A549 (cell line): ENCODE data around the gene ANK3. TPM values are rescaled to one million over a fixed set of nuclear protein-coding genes. Genes with fewer than 3 reads are reported as not detected.
A peak's percentile ranks its signal among the peaks of the same experiment; 100 is the strongest.

Source experiments
- ATAC-seq, 2 experiments: fragments of 200-7000 bp in 1 of 2; fragments of >200 bp in 1 of 2; cut with Nextera tagmentation in 1 of 2; cut with Tn5 transposase in 1 of 2; 3 replicates each; pipeline versions ENCODE4 v1.8.0 to v1.9.1; 2018 to 2020; ENCODE audit warnings: mild to moderate bottlenecking in 1 of 2, moderate library complexity in 1 of 2
- CTCF ChIA-PET: fragments of 300-600 bp; sonication (Branson Sonifier 250); formaldehyde crosslinking; extraction: SDS; loops from one replicate; lab custom pipeline; 2021; ENCODE audit warnings: antibody characterized with exemption, inconsistent platforms; lab: Yijun Ruan, JAX
- POLR2A ChIA-PET: fragments of 350-600 bp; formaldehyde crosslinking; extraction: SDS; loops from one replicate; lab custom pipeline; 2021; ENCODE audit warnings: antibody characterized with exemption, inconsistent platforms; lab: Yijun Ruan, JAX
- DNase-seq, 2 experiments: peaks; one replicate each; pipeline versions ENCODE4 v3.0.0 to v3.0.0-alpha.2; 2011 to 2016; ENCODE audit warnings: low read depth in 1 of 2, low spot score in 1 of 2
- FAIRE-seq: peaks from 2 replicates; lab custom pipeline; 2011; peaks lifted over from hg19 to GRCh38; lab: Jason Lieb, UNC
- H3K27ac ChIP-seq, 2 experiments: fragments of >200 bp; sonication (Bioruptor Twin); formaldehyde crosslinking; 3 replicates each; pipeline ENCODE4 v1.5.1; 2016 to 2017
- H3K4me1 ChIP-seq: fragments of >200 bp; sonication (Bioruptor Twin); formaldehyde crosslinking; 3 replicates; pipeline ENCODE4 v1.6.1; 2016
- H3K4me2 ChIP-seq: fragments of >200 bp; sonication (Bioruptor Twin); formaldehyde crosslinking; 3 replicates; pipeline ENCODE4 v1.6.1; 2016
- H3K4me3 ChIP-seq: fragments of >200 bp; sonication (Bioruptor Twin); formaldehyde crosslinking; 3 replicates; pipeline ENCODE4 v1.5.1; 2016
- H3K9me3 ChIP-seq: fragments of >200 bp; sonication (Bioruptor Twin); formaldehyde crosslinking; 3 replicates; pipeline ENCODE4 v1.6.1; 2016
- ATOH8 ChIP-seq: fragments of 250-450 bp; sonication (Bioruptor Pico); IDR thresholded peaks from 2 replicates; pipeline ENCODE4 v1.5.0; 2020; ENCODE audit warnings: low read depth, mild to moderate bottlenecking, moderate library complexity
- BCL3 ChIP-seq: fragments of >200 bp; sonication (Bioruptor Twin); formaldehyde crosslinking; IDR thresholded peaks from 3 replicates; pipeline ENCODE4 v1.6.1; 2016
- CEBPB ChIP-seq, 2 experiments: fragments of >200 bp in 1 of 2; sonication (Bioruptor Twin) in 1 of 2; formaldehyde crosslinking in 1 of 2; IDR thresholded peaks; 2 replicates each; pipeline ENCODE4 v1.6.1; 2012 to 2016
- EHMT2 ChIP-seq: fragments of 200-600 bp; sonication (generic); IDR thresholded peaks from 2 replicates; pipeline ENCODE4 v1.6.1; 2016; ENCODE audit warnings: antibody characterized with exemption, low read depth, mild to moderate bottlenecking, moderate library complexity
- ELK1 ChIP-seq: fragments of 150-350 bp; IDR thresholded peaks from 2 replicates; pipeline ENCODE4 v1.6.1; 2014; ENCODE audit warnings: low read depth, mild to moderate bottlenecking, low read length
- EP300 ChIP-seq, 2 experiments: fragments of >200 bp; sonication (Bioruptor Twin); formaldehyde crosslinking; IDR thresholded peaks; 2 replicates in 1 of 2; 3 replicates in 1 of 2; pipeline ENCODE4 v1.6.1; 2016 to 2017
- FOSB ChIP-seq: fragments of 250-450 bp; sonication (Bioruptor Pico); IDR thresholded peaks from 2 replicates; pipeline ENCODE4 v1.5.0; 2020; ENCODE audit warnings: mild to moderate bottlenecking, moderate library complexity
- FOSL2 ChIP-seq, 2 experiments: fragments of 450-650 bp in 1 of 2; fragments of >200 bp in 1 of 2; sonication (Bioruptor Twin) in 1 of 2; formaldehyde crosslinking; IDR thresholded peaks; 2 replicates each; pipeline versions ENCODE4 v1.5.0 to v1.6.1; 2016 to 2020; ENCODE audit warnings: mild to moderate bottlenecking in 1 of 2, moderate library complexity in 1 of 2
- FOXS1 ChIP-seq: fragments of 250-450 bp; sonication (Bioruptor Pico); IDR thresholded peaks from 2 replicates; pipeline ENCODE4 v1.5.0; 2020; ENCODE audit warnings: mild to moderate bottlenecking, moderate library complexity
- GATA3 ChIP-seq: IDR thresholded peaks from 2 replicates; pipeline ENCODE4 v1.6.1; 2012; ENCODE audit warnings: borderline replicate concordance
- HES2 ChIP-seq: fragments of >200 bp; sonication (Bioruptor Twin); formaldehyde crosslinking; IDR thresholded peaks from 2 replicates; pipeline ENCODE4 v1.6.1; 2016
- HOXB5 ChIP-seq: fragments of 250-450 bp; sonication (Bioruptor Pico); IDR thresholded peaks from 2 replicates; pipeline ENCODE4 v1.5.0; 2020; ENCODE audit warnings: mild to moderate bottlenecking, moderate library complexity
- JUN ChIP-seq, 2 experiments: fragments of >200 bp; sonication (Bioruptor Twin); formaldehyde crosslinking; IDR thresholded peaks; 2 replicates in 1 of 2; 3 replicates in 1 of 2; pipeline ENCODE4 v1.6.1; 2016 to 2017
- JUNB ChIP-seq: fragments of >200 bp; sonication (Bioruptor Twin); formaldehyde crosslinking; IDR thresholded peaks from 2 replicates; pipeline ENCODE4 v1.6.1; 2016
- MAX ChIP-seq: IDR thresholded peaks from 2 replicates; pipeline ENCODE4 v1.6.1; 2012
- NPAS2 ChIP-seq: fragments of 250-450 bp; sonication (Bioruptor Pico); IDR thresholded peaks from 2 replicates; pipeline ENCODE4 v1.8.0; 2022; ENCODE audit warnings: mild to moderate bottlenecking, moderate library complexity, borderline replicate concordance
- RAD21 ChIP-seq, 2 experiments: fragments of >200 bp in 1 of 2; sonication (Bioruptor Twin) in 1 of 2; formaldehyde crosslinking in 1 of 2; IDR thresholded peaks in 1 of 2; conservative IDR thresholded peaks in 1 of 2; 2 replicates in 1 of 2; 3 replicates in 1 of 2; pipeline ENCODE4 v1.6.1; 2012 to 2018; ENCODE audit warnings: inconsistent platforms in 1 of 2
- RARB ChIP-seq: fragments of 250-450 bp; sonication (Bioruptor Pico); IDR thresholded peaks from 2 replicates; pipeline ENCODE4 v1.8.0; 2021; ENCODE audit warnings: mild to moderate bottlenecking, moderate library complexity
- SMC3 ChIP-seq: fragments of >200 bp; sonication (Bioruptor Twin); formaldehyde crosslinking; IDR thresholded peaks from 3 replicates; pipeline ENCODE4 v1.6.1; 2018; ENCODE audit warnings: inconsistent platforms
- ZC3H11A ChIP-seq: fragments of 450-650 bp; IDR thresholded peaks from 2 replicates; pipeline ENCODE4 v1.6.1; 2014; ENCODE audit warnings: antibody characterized with exemption, mild to moderate bottlenecking
- ZFP36 ChIP-seq: fragments of 450-650 bp; IDR thresholded peaks from 2 replicates; pipeline ENCODE4 v1.6.1; 2014; ENCODE audit warnings: borderline replicate concordance; ENCODE audit not compliant: partially characterized antibody
- ZNF302 ChIP-seq: fragments of 250-450 bp; sonication (Bioruptor Pico); IDR thresholded peaks from 2 replicates; pipeline ENCODE4 v1.9.0; 2021; ENCODE audit warnings: inconsistent platforms, mild to moderate bottlenecking, moderate library complexity
- WGBS: methylation state at CpG from one replicate; pipeline ENCODE4 v1.1.6; 2017; ENCODE audit errors: missing lambda C conversion rate; 5-methylcytosine and 5-hydroxymethylcytosine counted together
- polyA plus RNA-seq, 4 experiments: library from polyadenylated mRNA; depleted of rRNA in 3 of 4; stranded (reverse); fragments of >200 nt; fragmentation: RNase III in 1 of 4; extraction: RNeasy Plus Mini Kit Qiagen cat#74134 plus additional on column Dnase treatment in 1 of 4; gene quantifications; 2 replicates in 3 of 4; 3 replicates in 1 of 4; pipeline ENCODE4 v1.2.3, GENCODE V29; 2011 to 2017

Gene ANK3
- polyA plus RNA-seq, 2 of the 4 experiments (the other 2 are of a cell fraction), result 0.56 to 5.4 TPM

- TF ChIP-seq FOSB (CRISPR knock-in tag), result no peak
- 65% methylated on average over 3 of the region's 3 CpGs for WGBS
- DNase-seq (no peak), ATAC-seq (no peak), FAIRE-seq (no peak)
- CTCF ChIA-PET, result no interaction called here
- POLR2A ChIA-PET, result no interaction called here
- H3K9me3 ChIP-seq, result no peaks in the 10 kb centered on the region
- H3K4me2 ChIP-seq, result no peak overlapping the region
- H3K27ac ChIP-seq, result no peak overlapping the region
- no peak overlapping the region for H3K4me3 ChIP-seq
- H3K4me1 ChIP-seq, result peaks cover 10% of the 10 kb centered on the region
Observed at GRCh38 chr10:60288256-60288655, 101.4 kb downstream of the ANK3 start.

GRCh38 chr10:60286559-60286958 is 103.1 kb downstream of the ANK3 start:
- POLR2A ChIA-PET, result no interaction called here
- WGBS, result 78% methylated on average over 1 of the region's 1 CpG

GRCh38 chr10:60283397-60283796 is 106.3 kb downstream of the ANK3 start:
- DNase-seq (peak in 1 of 2 experiments; percentile 24), FAIRE-seq (no peak), ATAC-seq (peak; percentile 37 to 54; a peak in 5 of 6 replicates)
- Histone ChIP-seq H3K27ac (peak overlapping the region; percentile 4 to 46; a peak in 3 of 6 replicates), H3K4me1 (peaks cover 34% of the 10 kb centered on the region), H3K4me3 (peak overlapping the region; percentile 23; the same call in 1 of the 3 replicates), H3K9me3 (no peaks in the 10 kb centered on the region), H3K4me2 (peak overlapping the region; percentile 81)
- ChIA-PET POLR2A (no interaction called here), CTCF (interaction anchor here (0.6 kb wide), 1 partner anchor 655 kb away, joined by 3 read pairs; no protein-coding TSS in a partner anchor)
- TF ChIP-seq ATOH8 (CRISPR knock-in tag) (no peak), FOSL2 (IDR thresholded peaks at IDR 0.05) (no peak), FOSL2 (CRISPR knock-in tag; IDR thresholded peaks at IDR 0.05) (peak; percentile 31; the same call in 1 of the 2 replicates)
- 11% methylated on average over 2 of the region's 2 CpGs for WGBS

More at GRCh38 chr10:60286559-60286958, 103.1 kb downstream of the ANK3 start:
- DNase-seq, result no peak
- ATAC-seq, result no peak
- H3K4me3 ChIP-seq, result no peak overlapping the region
- CTCF ChIA-PET, result interaction anchor here (1.1 kb wide), 1 partner anchor 12 kb away, joined by 3 read pairs; no protein-coding TSS in a partner anchor
- no peak overlapping the region for H3K4me2 ChIP-seq
- TF ChIP-seq CEBPB (IDR thresholded peaks at IDR 0.05) (no peak), ZC3H11A (no peak), FOSB (CRISPR knock-in tag) (no peak), MAX (no peak), HES2 (no peak), BCL3 (no peak), EHMT2 (no peak), FOSL2 (IDR thresholded peaks at IDR 0.05) (no peak), FOSL2 (CRISPR knock-in tag; IDR thresholded peaks at IDR 0.05) (no peak)
- H3K27ac ChIP-seq, result no peak overlapping the region
- H3K4me1 ChIP-seq, result peaks cover 24% of the 10 kb centered on the region
- no peak for FAIRE-seq
- H3K9me3 ChIP-seq, result no peaks in the 10 kb centered on the region

DNA sequence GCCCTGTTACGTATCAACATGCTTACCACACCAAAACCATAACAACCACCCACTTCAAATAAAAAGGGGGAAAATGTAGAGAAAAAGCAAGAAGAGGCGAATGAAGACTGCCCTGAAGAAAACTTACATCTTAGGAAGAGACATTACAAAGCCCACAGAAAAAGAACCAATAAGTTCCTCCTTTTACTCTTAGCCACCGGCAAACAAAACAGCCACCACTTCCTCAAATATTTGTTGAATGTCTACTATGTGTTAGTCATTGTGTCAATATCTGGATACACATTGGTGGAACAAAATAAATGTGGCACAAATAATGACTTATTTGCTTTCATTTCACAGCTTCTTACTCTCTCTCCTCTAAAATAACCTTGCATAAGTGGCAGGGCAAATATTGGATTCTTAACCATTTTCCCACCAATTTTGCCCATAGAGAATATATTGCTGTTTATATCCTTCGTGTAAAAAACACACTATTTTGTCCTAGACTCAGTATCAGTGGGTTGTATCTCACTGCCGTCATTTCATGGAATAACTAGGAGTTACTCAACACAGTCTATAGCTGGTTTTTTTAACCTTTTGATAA is 106.8 kb downstream of the ANK3 start:
- Histone ChIP-seq H3K4me3 (peak overlapping the region; percentile 23; the same call in 1 of the 3 replicates), H3K4me2 (peak overlapping the region; percentile 81), H3K4me1 (peaks cover 34% of the 10 kb centered on the region), H3K27ac (peak overlapping the region; percentile 39 to 48; a peak in 4 of 6 replicates), H3K9me3 (no peaks in the 10 kb centered on the region)
- 17% methylated on average over 5 of the region's 5 CpGs for WGBS
- ATAC-seq (peak; percentile 89 to 95), FAIRE-seq (peak; percentile 32), DNase-seq (peak; percentile 28 to 83)
- ChIA-PET POLR2A (no interaction called here), CTCF (interaction anchor here (0.6 to 1.1 kb wide), 2 partner anchors 151 to 655 kb away, joined by 3 read pairs; no protein-coding TSS in a partner anchor)
- TF ChIP-seq HOXB5 (CRISPR knock-in tag) (no peak), RAD21 (conservative IDR thresholded peaks at IDR 0.05 in 1 of 2, IDR thresholded peaks at IDR 0.05 in 1 of 2) (peak; percentile 7 to 29; a peak in 1 of 5 replicates), RARB (CRISPR knock-in tag) (no peak), EP300 (IDR thresholded peaks at IDR 0.05) (peak; percentile 54 to 65; a peak in 2 of 5 replicates), CEBPB (IDR thresholded peaks at IDR 0.05) (peak; percentile 47 to 81), ZFP36 (peak; percentile 90), EHMT2 (no peak), FOSL2 (IDR thresholded peaks at IDR 0.05) (peak; percentile 95), FOSL2 (CRISPR knock-in tag; IDR thresholded peaks at IDR 0.05) (peak; percentile 98), SMC3 (peak; percentile 14; the same call in 1 of the 3 replicates), GATA3 (peak; percentile 95), ZNF302 (CRISPR knock-in tag) (no peak), BCL3 (peak; percentile 76; the same call in 2 of the 3 replicates), JUNB (peak; percentile 94), JUN (IDR thresholded peaks at IDR 0.05) (peak; percentile 58 to 91; a peak in 3 of 5 replicates), FOXS1 (CRISPR knock-in tag) (peak; percentile 81; the same call in 1 of the 2 replicates), NPAS2 (no peak), ELK1 (no peak)
